A549 (cell line): ENCODE data around the gene ZNF831. TPM values are rescaled to one million over a fixed set of nuclear protein-coding genes. Genes with fewer than 3 reads are reported as not detected.

Experiments used
- ATAC-seq, 2 experiments: fragments of 200-7000 bp in 1 of 2; fragments of >200 bp in 1 of 2; cut with Nextera tagmentation in 1 of 2; cut with Tn5 transposase in 1 of 2; 3 replicates each; pipeline versions ENCODE4 v1.8.0 to v1.9.1; 2018 to 2020; ENCODE audit warnings: mild to moderate bottlenecking in 1 of 2, moderate library complexity in 1 of 2
- CTCF ChIA-PET: fragments of 300-600 bp; sonication (Branson Sonifier 250); formaldehyde crosslinking; extraction: SDS; loops from one replicate; lab custom pipeline; 2021; ENCODE audit warnings: antibody characterized with exemption, inconsistent platforms; lab: Yijun Ruan, JAX
- POLR2A ChIA-PET: fragments of 350-600 bp; formaldehyde crosslinking; extraction: SDS; loops from one replicate; lab custom pipeline; 2021; ENCODE audit warnings: antibody characterized with exemption, inconsistent platforms; lab: Yijun Ruan, JAX
- DNase-seq, 2 experiments: peaks; one replicate each; pipeline versions ENCODE4 v3.0.0 to v3.0.0-alpha.2; 2011 to 2016; ENCODE audit warnings: low read depth in 1 of 2, low spot score in 1 of 2
- FAIRE-seq: peaks from 2 replicates; lab custom pipeline; 2011; peaks lifted over from hg19 to GRCh38; lab: Jason Lieb, UNC
- H3K27ac ChIP-seq, 2 experiments: fragments of >200 bp; sonication (Bioruptor Twin); formaldehyde crosslinking; 3 replicates each; pipeline ENCODE4 v1.5.1; 2016 to 2017
- H3K4me1 ChIP-seq: fragments of >200 bp; sonication (Bioruptor Twin); formaldehyde crosslinking; 3 replicates; pipeline ENCODE4 v1.6.1; 2016
- H3K4me2 ChIP-seq: fragments of >200 bp; sonication (Bioruptor Twin); formaldehyde crosslinking; 3 replicates; pipeline ENCODE4 v1.6.1; 2016
- H3K4me3 ChIP-seq: fragments of >200 bp; sonication (Bioruptor Twin); formaldehyde crosslinking; 3 replicates; pipeline ENCODE4 v1.5.1; 2016
- H3K9me3 ChIP-seq: fragments of >200 bp; sonication (Bioruptor Twin); formaldehyde crosslinking; 3 replicates; pipeline ENCODE4 v1.6.1; 2016
- CBX8 ChIP-seq: fragments of 200-600 bp; sonication (generic); IDR thresholded peaks from 2 replicates; pipeline ENCODE4 v1.6.1; 2016
- CEBPB ChIP-seq, 2 experiments: fragments of >200 bp in 1 of 2; sonication (Bioruptor Twin) in 1 of 2; formaldehyde crosslinking in 1 of 2; IDR thresholded peaks; 2 replicates each; pipeline ENCODE4 v1.6.1; 2012 to 2016
- EHF ChIP-seq: fragments of 250-450 bp; sonication (Bioruptor Pico); IDR thresholded peaks from 2 replicates; pipeline ENCODE4 v1.5.0; 2020; ENCODE audit warnings: mild to moderate bottlenecking
- EHMT2 ChIP-seq: fragments of 200-600 bp; sonication (generic); IDR thresholded peaks from 2 replicates; pipeline ENCODE4 v1.6.1; 2016; ENCODE audit warnings: antibody characterized with exemption, low read depth, mild to moderate bottlenecking, moderate library complexity
- FOSB ChIP-seq: fragments of 250-450 bp; sonication (Bioruptor Pico); IDR thresholded peaks from 2 replicates; pipeline ENCODE4 v1.5.0; 2020; ENCODE audit warnings: mild to moderate bottlenecking, moderate library complexity
- FOSL2 ChIP-seq, 2 experiments: fragments of 450-650 bp in 1 of 2; fragments of >200 bp in 1 of 2; sonication (Bioruptor Twin) in 1 of 2; formaldehyde crosslinking; IDR thresholded peaks; 2 replicates each; pipeline versions ENCODE4 v1.5.0 to v1.6.1; 2016 to 2020; ENCODE audit warnings: mild to moderate bottlenecking in 1 of 2, moderate library complexity in 1 of 2
- GATA3 ChIP-seq: IDR thresholded peaks from 2 replicates; pipeline ENCODE4 v1.6.1; 2012; ENCODE audit warnings: borderline replicate concordance
- HES2 ChIP-seq: fragments of >200 bp; sonication (Bioruptor Twin); formaldehyde crosslinking; IDR thresholded peaks from 2 replicates; pipeline ENCODE4 v1.6.1; 2016
- JUN ChIP-seq, 2 experiments: fragments of >200 bp; sonication (Bioruptor Twin); formaldehyde crosslinking; IDR thresholded peaks; 2 replicates in 1 of 2; 3 replicates in 1 of 2; pipeline ENCODE4 v1.6.1; 2016 to 2017
- JUNB ChIP-seq: fragments of >200 bp; sonication (Bioruptor Twin); formaldehyde crosslinking; IDR thresholded peaks from 2 replicates; pipeline ENCODE4 v1.6.1; 2016
- KDM1A ChIP-seq: fragments of 200-600 bp; sonication (generic); IDR thresholded peaks from 2 replicates; pipeline ENCODE4 v1.6.1; 2016; ENCODE audit warnings: low read depth, mild to moderate bottlenecking
- KDM5A ChIP-seq: fragments of 200-600 bp; sonication (generic); IDR thresholded peaks from 2 replicates; pipeline ENCODE4 v1.6.1; 2016; ENCODE audit warnings: antibody characterized with exemption, mild to moderate bottlenecking
- MAX ChIP-seq: IDR thresholded peaks from 2 replicates; pipeline ENCODE4 v1.6.1; 2012
- MAZ ChIP-seq: fragments of 150-350 bp; IDR thresholded peaks from 2 replicates; pipeline ENCODE4 v1.6.1; 2014; ENCODE audit warnings: antibody characterized with exemption, low read depth, low read length, borderline replicate concordance
- MYC ChIP-seq: IDR thresholded peaks from 2 replicates; pipeline ENCODE4 v1.6.1; 2012; ENCODE audit warnings: mild to moderate bottlenecking, inconsistent platforms, low read length, improper control_type of control experiment, borderline replicate concordance
- NPAS2 ChIP-seq: fragments of 250-450 bp; sonication (Bioruptor Pico); IDR thresholded peaks from 2 replicates; pipeline ENCODE4 v1.8.0; 2022; ENCODE audit warnings: mild to moderate bottlenecking, moderate library complexity, borderline replicate concordance
- NR3C1 ChIP-seq: fragments of >200 bp; sonication (Bioruptor Twin); formaldehyde crosslinking; IDR thresholded peaks from 3 replicates; pipeline ENCODE4 v1.6.1; 2017
- POLR2A ChIP-seq: IDR thresholded peaks from 2 replicates; pipeline ENCODE4 v1.6.1; 2012; ENCODE audit warnings: mild to moderate bottlenecking, low read length
- RARB ChIP-seq: fragments of 250-450 bp; sonication (Bioruptor Pico); IDR thresholded peaks from 2 replicates; pipeline ENCODE4 v1.8.0; 2021; ENCODE audit warnings: mild to moderate bottlenecking, moderate library complexity
- RFX5 ChIP-seq: fragments of 450-650 bp; IDR thresholded peaks from 2 replicates; pipeline ENCODE4 v1.7.1; 2014; ENCODE audit warnings: antibody characterized with exemption, mild to moderate bottlenecking, moderate library complexity
- SREBF2 ChIP-seq: fragments of 450-650 bp; IDR thresholded peaks from 2 replicates; pipeline ENCODE4 v1.6.1; 2014; ENCODE audit warnings: mild to moderate bottlenecking, moderate library complexity
- ZFP36 ChIP-seq: fragments of 450-650 bp; IDR thresholded peaks from 2 replicates; pipeline ENCODE4 v1.6.1; 2014; ENCODE audit warnings: borderline replicate concordance; ENCODE audit not compliant: partially characterized antibody
- WGBS: methylation state at CpG from one replicate; pipeline ENCODE4 v1.1.6; 2017; ENCODE audit errors: missing lambda C conversion rate; 5-methylcytosine and 5-hydroxymethylcytosine counted together
- polyA plus RNA-seq, 4 experiments: library from polyadenylated mRNA; depleted of rRNA in 3 of 4; stranded (reverse); fragments of >200 nt; fragmentation: RNase III in 1 of 4; extraction: RNeasy Plus Mini Kit Qiagen cat#74134 plus additional on column Dnase treatment in 1 of 4; gene quantifications; 2 replicates in 3 of 4; 3 replicates in 1 of 4; pipeline ENCODE4 v1.2.3, GENCODE V29; 2011 to 2017
- TF ChIP-seq, protein P1 (sequence below): IDR thresholded peaks from 2 replicates; pipeline ENCODE4 v1.6.1; 2012; ENCODE audit warnings: low read depth, borderline replicate concordance
- TF ChIP-seq, protein P2 (sequence below): IDR thresholded peaks from 2 replicates; pipeline ENCODE4 v1.6.1; 2012
- TF ChIP-seq, protein P3 (sequence below): fragments of >200 bp; sonication (Bioruptor Twin); formaldehyde crosslinking; IDR thresholded peaks from 3 replicates; pipeline ENCODE4 v1.5.1; 2016
- TF ChIP-seq, protein P4 (sequence below): fragments of 200-600 bp; sonication (generic); IDR thresholded peaks from 2 replicates; pipeline ENCODE4 v1.6.1; 2016; ENCODE audit warnings: antibody characterized with exemption, mild to moderate bottlenecking, moderate library complexity

Gene ZNF831
- polyA plus RNA-seq, 2 of the 4 experiments (the other 2 are of a cell fraction): not detected

DNA sequence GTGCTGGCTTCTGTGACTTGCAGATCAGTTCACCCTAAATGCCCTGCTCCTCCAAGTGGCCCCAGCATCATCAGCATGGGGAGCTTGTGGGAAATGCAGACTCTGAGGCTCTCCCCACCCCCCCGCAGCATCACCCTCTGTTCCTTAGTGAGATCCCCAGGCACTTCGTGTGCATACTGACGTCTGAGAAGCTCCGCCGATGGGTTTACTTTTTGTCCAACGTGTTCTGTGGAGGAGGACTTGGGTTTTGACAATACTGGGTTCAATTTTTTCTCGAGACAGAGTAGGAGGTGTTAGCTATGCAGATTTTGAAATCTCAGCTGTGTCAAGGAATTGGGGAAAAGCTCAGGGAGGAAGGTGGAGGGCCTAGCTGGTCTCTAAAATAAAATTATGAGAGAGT lies 38.3 kb upstream of the ZNF831 start:
- Histone ChIP-seq H3K4me1 (no peaks in the 10 kb centered on the region), H3K4me3 (no peak overlapping the region), H3K27ac (no peak overlapping the region), H3K9me3 (peaks cover 6% of the 10 kb centered on the region; the same call in 1 of the 3 replicates), H3K4me2 (no peak overlapping the region)
- CTCF ChIA-PET: no interaction called here
- no peak for FAIRE-seq
- no peak for DNase-seq
- WGBS: 55% methylated on average over 7 of the region's 7 CpGs
- no peak for ATAC-seq
- TF ChIP-seq FOSL2 (IDR thresholded peaks at IDR 0.05) (no peak), FOSL2 (CRISPR knock-in tag; IDR thresholded peaks at IDR 0.05) (no peak), KDM5A (no peak), RFX5 (no peak), EHF (CRISPR knock-in tag) (no peak)
- POLR2A ChIA-PET: no interaction called here

DNA sequence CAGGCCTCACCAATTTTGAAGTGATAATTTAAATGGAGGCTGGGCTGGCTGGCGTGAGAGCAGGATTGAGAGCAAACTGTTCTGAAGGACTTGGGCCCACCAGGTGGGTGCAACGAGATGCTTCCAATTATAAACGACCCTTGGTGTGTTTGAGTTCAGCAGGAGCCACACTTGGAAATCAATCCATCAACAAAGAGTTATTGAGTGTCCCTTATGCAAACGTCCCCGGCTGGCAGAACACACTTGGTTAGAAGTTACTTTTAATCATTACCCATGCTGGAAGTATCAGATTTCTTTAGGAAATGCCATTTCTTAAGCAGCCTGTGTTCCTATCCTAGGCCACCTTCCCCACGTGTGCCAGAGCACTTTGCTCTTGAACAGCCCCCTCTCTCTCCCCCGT lies 37.8 kb upstream of the ZNF831 start:
- Histone ChIP-seq H3K4me1 (no peaks in the 10 kb centered on the region), H3K9me3 (peaks cover 6% of the 10 kb centered on the region; the same call in 1 of the 3 replicates), H3K4me3 (no peak overlapping the region), H3K4me2 (no peak overlapping the region), H3K27ac (no peak overlapping the region)
- ATAC-seq (no peak), FAIRE-seq (no peak), DNase-seq (no peak)
- no peak for TF ChIP-seq JUNB
- TF ChIP-seq, protein P1, sequence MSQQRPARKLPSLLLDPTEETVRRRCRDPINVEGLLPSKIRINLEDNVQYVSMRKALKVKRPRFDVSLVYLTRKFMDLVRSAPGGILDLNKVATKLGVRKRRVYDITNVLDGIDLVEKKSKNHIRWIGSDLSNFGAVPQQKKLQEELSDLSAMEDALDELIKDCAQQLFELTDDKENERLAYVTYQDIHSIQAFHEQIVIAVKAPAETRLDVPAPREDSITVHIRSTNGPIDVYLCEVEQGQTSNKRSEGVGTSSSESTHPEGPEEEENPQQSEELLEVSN: no peak
- no peak for TF ChIP-seq NR3C1
- TF ChIP-seq CBX8: no peak
- TF ChIP-seq, protein P2, sequence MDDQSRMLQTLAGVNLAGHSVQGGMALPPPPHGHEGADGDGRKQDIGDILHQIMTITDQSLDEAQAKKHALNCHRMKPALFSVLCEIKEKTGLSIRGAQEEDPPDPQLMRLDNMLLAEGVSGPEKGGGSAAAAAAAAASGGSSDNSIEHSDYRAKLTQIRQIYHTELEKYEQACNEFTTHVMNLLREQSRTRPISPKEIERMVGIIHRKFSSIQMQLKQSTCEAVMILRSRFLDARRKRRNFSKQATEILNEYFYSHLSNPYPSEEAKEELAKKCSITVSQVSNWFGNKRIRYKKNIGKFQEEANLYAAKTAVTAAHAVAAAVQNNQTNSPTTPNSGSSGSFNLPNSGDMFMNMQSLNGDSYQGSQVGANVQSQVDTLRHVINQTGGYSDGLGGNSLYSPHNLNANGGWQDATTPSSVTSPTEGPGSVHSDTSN: no peak
- TF ChIP-seq EHMT2: no peak
- TF ChIP-seq FOSB (CRISPR knock-in tag): no peak
- TF ChIP-seq POLR2A: no peak
- TF ChIP-seq, protein P3, sequence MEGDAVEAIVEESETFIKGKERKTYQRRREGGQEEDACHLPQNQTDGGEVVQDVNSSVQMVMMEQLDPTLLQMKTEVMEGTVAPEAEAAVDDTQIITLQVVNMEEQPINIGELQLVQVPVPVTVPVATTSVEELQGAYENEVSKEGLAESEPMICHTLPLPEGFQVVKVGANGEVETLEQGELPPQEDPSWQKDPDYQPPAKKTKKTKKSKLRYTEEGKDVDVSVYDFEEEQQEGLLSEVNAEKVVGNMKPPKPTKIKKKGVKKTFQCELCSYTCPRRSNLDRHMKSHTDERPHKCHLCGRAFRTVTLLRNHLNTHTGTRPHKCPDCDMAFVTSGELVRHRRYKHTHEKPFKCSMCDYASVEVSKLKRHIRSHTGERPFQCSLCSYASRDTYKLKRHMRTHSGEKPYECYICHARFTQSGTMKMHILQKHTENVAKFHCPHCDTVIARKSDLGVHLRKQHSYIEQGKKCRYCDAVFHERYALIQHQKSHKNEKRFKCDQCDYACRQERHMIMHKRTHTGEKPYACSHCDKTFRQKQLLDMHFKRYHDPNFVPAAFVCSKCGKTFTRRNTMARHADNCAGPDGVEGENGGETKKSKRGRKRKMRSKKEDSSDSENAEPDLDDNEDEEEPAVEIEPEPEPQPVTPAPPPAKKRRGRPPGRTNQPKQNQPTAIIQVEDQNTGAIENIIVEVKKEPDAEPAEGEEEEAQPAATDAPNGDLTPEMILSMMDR: no peak
- POLR2A ChIA-PET: no interaction called here
- 14% methylated on average over 7 of the region's 7 CpGs for WGBS
- CTCF ChIA-PET: no interaction called here

GRCh38 chr20:59127839-59128238 lies 35.8 kb upstream of the ZNF831 start:
- no peaks in the 10 kb centered on the region for H3K4me1 ChIP-seq
- TF ChIP-seq MAZ (no peak), KDM1A (no peak), SREBF2 (no peak), JUN (IDR thresholded peaks at IDR 0.05) (no peak), RARB (no peak), JUNB (no peak), ZFP36 (no peak), NPAS2 (CRISPR knock-in tag) (no peak), HES2 (no peak), MYC (no peak), EHMT2 (no peak), CEBPB (IDR thresholded peaks at IDR 0.05) (no peak), GATA3 (no peak), MAX (no peak)
- TF ChIP-seq, protein P4, sequence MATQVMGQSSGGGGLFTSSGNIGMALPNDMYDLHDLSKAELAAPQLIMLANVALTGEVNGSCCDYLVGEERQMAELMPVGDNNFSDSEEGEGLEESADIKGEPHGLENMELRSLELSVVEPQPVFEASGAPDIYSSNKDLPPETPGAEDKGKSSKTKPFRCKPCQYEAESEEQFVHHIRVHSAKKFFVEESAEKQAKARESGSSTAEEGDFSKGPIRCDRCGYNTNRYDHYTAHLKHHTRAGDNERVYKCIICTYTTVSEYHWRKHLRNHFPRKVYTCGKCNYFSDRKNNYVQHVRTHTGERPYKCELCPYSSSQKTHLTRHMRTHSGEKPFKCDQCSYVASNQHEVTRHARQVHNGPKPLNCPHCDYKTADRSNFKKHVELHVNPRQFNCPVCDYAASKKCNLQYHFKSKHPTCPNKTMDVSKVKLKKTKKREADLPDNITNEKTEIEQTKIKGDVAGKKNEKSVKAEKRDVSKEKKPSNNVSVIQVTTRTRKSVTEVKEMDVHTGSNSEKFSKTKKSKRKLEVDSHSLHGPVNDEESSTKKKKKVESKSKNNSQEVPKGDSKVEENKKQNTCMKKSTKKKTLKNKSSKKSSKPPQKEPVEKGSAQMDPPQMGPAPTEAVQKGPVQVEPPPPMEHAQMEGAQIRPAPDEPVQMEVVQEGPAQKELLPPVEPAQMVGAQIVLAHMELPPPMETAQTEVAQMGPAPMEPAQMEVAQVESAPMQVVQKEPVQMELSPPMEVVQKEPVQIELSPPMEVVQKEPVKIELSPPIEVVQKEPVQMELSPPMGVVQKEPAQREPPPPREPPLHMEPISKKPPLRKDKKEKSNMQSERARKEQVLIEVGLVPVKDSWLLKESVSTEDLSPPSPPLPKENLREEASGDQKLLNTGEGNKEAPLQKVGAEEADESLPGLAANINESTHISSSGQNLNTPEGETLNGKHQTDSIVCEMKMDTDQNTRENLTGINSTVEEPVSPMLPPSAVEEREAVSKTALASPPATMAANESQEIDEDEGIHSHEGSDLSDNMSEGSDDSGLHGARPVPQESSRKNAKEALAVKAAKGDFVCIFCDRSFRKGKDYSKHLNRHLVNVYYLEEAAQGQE: no peak
- TF ChIP-seq, protein P3: no peak
- TF ChIP-seq, all 56 proteins: peak for 0
- FAIRE-seq (no peak), DNase-seq (no peak), ATAC-seq (no peak)
- no peak overlapping the region for H3K27ac ChIP-seq
- WGBS: 45% methylated on average over 5 of the region's 6 CpGs
- H3K4me3 ChIP-seq: no peak overlapping the region
- H3K9me3 ChIP-seq: no peaks in the 10 kb centered on the region
- POLR2A ChIA-PET: no interaction called here
- CTCF ChIA-PET: interaction anchor here (1.3 kb wide), 1 partner anchor 31 kb away, joined by 3 read pairs; no protein-coding TSS in a partner anchor
- no peak overlapping the region for H3K4me2 ChIP-seq
